Central memory CD4-positive, alpha-beta T cell (primary cell): ENCODE measurements around the gene KRT86.

Source experiments
- DNase-seq: peaks from one replicate; pipeline ENCODE4 v3.0.0; 2022

The KRT86 gene

GRCh38 chr12:52316701-52317100, 42.3 kb downstream of the KRT86 start:
- DNase-seq = no peak

GRCh38 chr12:52317468-52318052, 43.1 kb downstream of the KRT86 start:
- DNase-seq = no peak

GRCh38 chr12:52318241-52318990, 44.0 kb downstream of the KRT86 start:
- no peak for DNase-seq

- DNase-seq = no peak
Observed at GRCh38 chr12:52319097-52319496, 44.7 kb downstream of the KRT86 start.

- DNase-seq = no peak
Observed at GRCh38 chr12:52320784-52321400, 46.4 kb downstream of the KRT86 start, which contains the start of gene KRT83. KRT83 (minus strand) TSS chr12:52321398; CDS start chr12:52321335, 63 bp downstream.

- no peak for DNase-seq
Observed at GRCh38 chr12:52321418-52321817, 47.0 kb downstream of the KRT86 start.

- DNase-seq = no peak
Observed at GRCh38 chr12:52322069-52322468, 47.6 kb downstream of the KRT86 start.

GRCh38 chr12:52323001-52323400, 48.6 kb downstream of the KRT86 start:
- no peak for DNase-seq

- no peak for DNase-seq
Observed at GRCh38 chr12:52323416-52324152, 49.1 kb downstream of the KRT86 start.

GRCh38 chr12:52324153-52324444, 49.7 kb downstream of the KRT86 start:
- no peak for DNase-seq

GRCh38 chr12:52327052-52327829, 52.8 kb downstream of the KRT86 start:
- DNase-seq = peak; percentile 73

GRCh38 chr12:52327830-52328500, 53.5 kb downstream of the KRT86 start:
- no peak for DNase-seq

- no peak for DNase-seq
Observed at GRCh38 chr12:52331039-52331438, 56.6 kb downstream of the KRT86 start.

GRCh38 chr12:52331833-52332232, 57.4 kb downstream of the KRT86 start:
- DNase-seq = no peak

GRCh38 chr12:52332381-52332780, 57.9 kb downstream of the KRT86 start:
- DNase-seq = no peak

GRCh38 chr12:52333321-52333720, 58.9 kb downstream of the KRT86 start:
- DNase-seq = no peak

GRCh38 chr12:52334185-52334584, 59.7 kb downstream of the KRT86 start:
- DNase-seq = no peak

- no peak for DNase-seq
Observed at GRCh38 chr12:52335598-52336262, 61.3 kb downstream of the KRT86 start.

GRCh38 chr12:52336641-52337040, 62.2 kb downstream of the KRT86 start:
- DNase-seq = no peak

GRCh38 chr12:52337054-52337453, 62.6 kb downstream of the KRT86 start:
- DNase-seq = no peak

- DNase-seq = no peak
Observed at GRCh38 chr12:52338241-52338960, 64.0 kb downstream of the KRT86 start.
